Ovary (tissue), 3 donors: ENCODE data around the gene GSTM3.

Source experiments
- POLR2A ChIP-seq: fragments of 450-650 bp; IDR thresholded peaks from one replicate; pipeline ENCODE4 v1.6.1; 2017; ENCODE audit warnings: antibody characterized with exemption, mild to moderate bottlenecking, moderate library complexity
- TF ChIP-seq, protein P1 (sequence below), 3 donors: fragments of 450-650 bp in 2 of 3; fragments of 200-600 bp in 1 of 3; IDR thresholded peaks; one replicate each; pipeline versions ENCODE4 v1.5.1 to v1.8.0; 2016 to 2022; ENCODE audit warnings: antibody characterized with exemption in 3 of 3, mild to moderate bottlenecking in 1 of 3
- donor health status: DM: no; HTN: no; CAD: no.

DNA sequence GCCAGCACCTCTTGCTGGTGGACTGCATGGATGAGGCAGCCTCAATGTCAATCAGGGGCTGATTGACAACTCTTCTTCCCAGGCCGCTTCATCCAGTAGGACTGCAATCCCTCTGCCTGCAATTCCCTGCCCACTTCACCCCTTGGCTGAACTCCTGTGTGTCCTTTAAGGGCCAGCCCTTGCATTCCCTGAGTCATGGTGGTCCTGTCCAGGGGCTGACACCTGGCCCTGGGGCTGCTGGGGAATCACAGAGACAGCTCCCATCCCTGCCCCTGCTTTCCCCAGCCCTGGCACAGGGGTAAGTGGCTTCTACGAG lies 27.5 kb upstream of the GSTM3 start:
- TF ChIP-seq, protein P1, sequence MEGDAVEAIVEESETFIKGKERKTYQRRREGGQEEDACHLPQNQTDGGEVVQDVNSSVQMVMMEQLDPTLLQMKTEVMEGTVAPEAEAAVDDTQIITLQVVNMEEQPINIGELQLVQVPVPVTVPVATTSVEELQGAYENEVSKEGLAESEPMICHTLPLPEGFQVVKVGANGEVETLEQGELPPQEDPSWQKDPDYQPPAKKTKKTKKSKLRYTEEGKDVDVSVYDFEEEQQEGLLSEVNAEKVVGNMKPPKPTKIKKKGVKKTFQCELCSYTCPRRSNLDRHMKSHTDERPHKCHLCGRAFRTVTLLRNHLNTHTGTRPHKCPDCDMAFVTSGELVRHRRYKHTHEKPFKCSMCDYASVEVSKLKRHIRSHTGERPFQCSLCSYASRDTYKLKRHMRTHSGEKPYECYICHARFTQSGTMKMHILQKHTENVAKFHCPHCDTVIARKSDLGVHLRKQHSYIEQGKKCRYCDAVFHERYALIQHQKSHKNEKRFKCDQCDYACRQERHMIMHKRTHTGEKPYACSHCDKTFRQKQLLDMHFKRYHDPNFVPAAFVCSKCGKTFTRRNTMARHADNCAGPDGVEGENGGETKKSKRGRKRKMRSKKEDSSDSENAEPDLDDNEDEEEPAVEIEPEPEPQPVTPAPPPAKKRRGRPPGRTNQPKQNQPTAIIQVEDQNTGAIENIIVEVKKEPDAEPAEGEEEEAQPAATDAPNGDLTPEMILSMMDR (IDR thresholded peaks at IDR 0.05) = no peak
- TF ChIP-seq POLR2A = no peak
